ENCODE measurements around the gene DDT.

GRCh38 chr22:23984430-23984829 lies 10.2 kb upstream of the DDT start:
- peak in 2 of 5 experiments; percentile 55 to 62 for TF ChIP-seq CTCF (IDR thresholded peaks at IDR 0.05)
- no peak for TF ChIP-seq EP300 (IDR thresholded peaks at IDR 0.05)
- no peak for TF ChIP-seq POLR2A (IDR thresholded peaks at IDR 0.05)

Data from tibial nerve (tissue), 4 donors.